ENCODE results near the gene ISOC2. TPM values are rescaled to one million over a fixed set of nuclear protein-coding genes. Genes with fewer than 3 reads are reported as not detected.
"Not testable (repeated sequence)": the region's sequence is repeated elsewhere in the genome, so short reads cannot be mapped to it uniquely, and the experiment has no call there.

ISOC2 gene
- total RNA-seq, 1 donor from 2014 or later: 105 TPM

DNA sequence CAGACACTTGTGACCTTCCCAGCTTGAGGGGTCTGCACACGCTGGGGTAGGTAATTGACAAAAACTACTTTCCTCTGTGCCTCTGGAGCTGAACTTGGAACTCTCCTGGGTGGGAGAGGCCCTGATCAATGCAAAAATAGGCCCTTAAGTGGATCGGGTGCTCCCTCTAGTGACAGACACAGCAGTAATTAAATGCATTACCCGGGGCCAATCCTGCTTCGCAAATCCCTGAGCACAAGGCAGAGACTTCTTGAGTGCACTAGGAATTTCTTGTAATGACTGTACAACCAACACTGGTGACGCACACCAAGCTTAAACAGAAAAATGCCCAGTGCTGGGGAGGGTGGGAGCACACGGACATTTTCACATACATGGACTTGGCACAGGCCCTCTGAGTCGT is 43.3 kb downstream of the ISOC2 start:
- ATAC-seq: peak; percentile 99
- peak; percentile 65 for DNase-seq (ENCODE audit: low spot score)

DNA sequence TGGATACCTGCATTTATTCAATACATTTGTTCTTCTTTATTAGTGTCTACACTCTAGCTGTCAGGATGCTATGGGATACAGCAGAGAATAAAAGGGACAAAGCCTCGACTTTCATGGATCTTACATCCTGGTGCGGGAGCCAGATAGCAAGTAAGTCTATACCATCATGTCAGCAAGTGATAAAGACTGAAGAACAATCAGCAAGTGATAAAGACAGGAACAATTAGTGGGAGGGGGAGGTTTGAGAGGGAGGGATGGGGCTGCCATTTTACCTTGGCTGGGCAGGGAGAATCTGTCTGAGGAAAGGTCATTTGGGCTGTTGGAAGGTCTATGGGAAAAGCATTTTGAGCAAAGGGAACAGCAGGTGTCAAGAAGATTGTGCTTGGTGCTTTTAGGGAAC is 51.3 kb downstream of the ISOC2 start:
- DNase-seq (ENCODE audit: low spot score) (no peak), ATAC-seq (no peak)

- ATAC-seq; DNase-seq (ENCODE audit: low spot score): not testable (repeated sequence)
Observed at GRCh38 chr19:55409179-55409578, 52.3 kb downstream of the ISOC2 start.

DNA sequence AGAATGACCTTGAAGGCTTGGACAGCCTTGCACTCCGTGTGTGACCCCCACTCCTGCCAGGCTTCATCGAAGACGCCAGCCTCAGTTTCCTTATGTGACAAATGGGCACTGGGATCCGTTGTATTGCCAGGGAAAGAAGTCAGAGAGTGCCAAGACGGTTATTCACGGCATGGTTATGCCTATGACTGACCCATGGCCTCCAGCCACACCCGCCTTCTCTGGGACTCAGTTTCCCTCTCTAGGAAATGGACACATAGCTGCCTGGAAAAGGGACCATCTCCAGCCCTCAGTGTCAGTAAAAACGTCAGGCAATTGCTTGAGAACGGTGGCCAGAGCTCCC is 52.9 kb downstream of the ISOC2 start:
- ATAC-seq (no peak), DNase-seq (ENCODE audit: low spot score) (no peak)

- peak; percentile 98 for DNase-seq (ENCODE audit: low spot score)
- ATAC-seq: peak; percentile 96
Observed at GRCh38 chr19:55407800-55408532, 53.5 kb downstream of the ISOC2 start.

GRCh38 chr19:55407550-55407799 is 54.0 kb downstream of the ISOC2 start, which contains the start of gene UBE2S:
Gene UBE2S, minus strand, starts transcription at chr19:55407788. Its CDS starts 199 bp downstream, at chr19:55407589.
- not testable (repeated sequence) for DNase-seq (ENCODE audit: low spot score); ATAC-seq

DNA sequence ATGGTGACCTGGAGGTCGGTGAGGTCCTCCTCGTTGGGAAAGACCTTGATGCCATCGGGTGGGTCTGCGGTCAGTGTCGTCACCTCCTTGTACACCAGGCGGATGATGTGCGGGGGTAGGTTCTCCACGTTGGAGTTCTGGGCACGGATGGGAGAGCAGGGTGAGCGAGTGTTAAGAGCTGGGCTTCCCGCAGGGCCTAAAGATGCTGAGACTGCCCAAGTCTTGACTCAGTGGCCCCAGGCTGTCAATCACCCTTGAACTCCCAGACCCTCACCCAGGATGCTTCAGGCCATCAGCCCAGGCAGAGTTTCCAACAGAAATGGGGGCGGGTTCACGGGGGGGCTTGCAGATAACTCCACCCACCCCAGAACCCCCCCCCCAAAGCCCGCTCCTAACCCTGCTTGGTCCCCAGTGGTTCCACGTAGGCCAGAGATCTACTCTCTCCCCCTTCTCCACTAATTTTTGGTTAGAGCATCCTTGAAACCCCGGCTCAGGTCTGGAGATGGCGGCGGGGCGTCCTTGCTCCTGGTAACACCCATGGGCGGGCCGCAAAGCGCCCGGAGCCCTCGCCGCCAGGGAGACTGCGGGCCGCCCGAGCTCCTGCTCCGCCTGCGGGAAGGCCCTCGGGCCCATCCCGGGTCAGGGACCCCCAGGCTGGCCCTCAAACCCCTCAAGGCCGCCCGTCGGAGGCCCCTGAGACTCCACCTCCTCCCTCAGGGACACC is 54.5 kb downstream of the ISOC2 start:
- DNase-seq (ENCODE audit: low spot score) (no peak), ATAC-seq (peak; percentile 10)

DNA sequence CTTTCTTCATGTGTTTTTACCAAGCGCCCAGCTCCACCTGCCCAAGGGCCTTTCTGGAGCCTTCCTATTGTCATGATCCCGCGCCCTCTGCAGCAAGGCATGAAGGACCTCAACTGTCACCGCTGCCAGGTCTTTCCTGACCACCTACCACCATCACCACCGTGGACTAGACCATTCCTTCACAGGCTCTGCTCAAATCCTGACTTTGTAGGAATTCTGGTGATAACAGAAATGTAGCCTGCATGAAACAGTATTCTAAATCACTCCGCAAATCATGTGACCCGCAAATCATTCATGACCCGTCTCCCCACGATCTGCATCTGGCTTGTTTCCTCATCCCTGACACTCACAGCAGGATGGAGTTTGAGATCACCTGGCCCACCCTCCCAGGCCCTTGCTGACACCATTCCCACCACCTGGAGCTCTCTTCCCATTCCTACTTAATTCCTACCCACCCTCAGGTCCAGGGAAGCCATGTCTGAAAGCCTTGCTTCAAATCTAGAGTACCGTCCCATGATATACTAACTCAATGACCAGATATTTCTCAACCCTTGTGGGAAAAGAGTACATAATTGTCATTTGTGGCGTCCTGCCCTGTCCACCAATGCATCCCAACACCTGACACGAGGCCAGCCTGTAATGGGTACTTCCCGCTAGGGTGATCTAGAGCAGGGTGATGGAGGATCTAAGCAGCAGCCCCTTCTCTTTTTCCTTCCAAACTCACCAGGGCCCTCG is 55.2 kb downstream of the ISOC2 start:
- DNase-seq (ENCODE audit: low spot score): no peak
- no peak for ATAC-seq

- DNase-seq (ENCODE audit: low spot score): no peak
- no peak for ATAC-seq
Observed at GRCh38 chr19:55405638-55406037, 55.8 kb downstream of the ISOC2 start.

Other genes with a start within 250 kb of the ISOC2 start
- 15.5 TPM for gene TMEM86B, start 232.9 kb downstream of the ISOC2 start, total RNA-seq
- 30.3 TPM for gene PPP6R1, start 202.6 kb downstream of the ISOC2 start, total RNA-seq
- 15.7 TPM for gene HSPBP1, start 181.5 kb downstream of the ISOC2 start, total RNA-seq
- gene BRSK1, start 177.6 kb downstream of the ISOC2 start, total RNA-seq: 0.55 TPM
- gene TMEM150B, start 136.3 kb downstream of the ISOC2 start, total RNA-seq: 1.2 TPM
- gene KMT5C, start 121.8 kb downstream of the ISOC2 start, total RNA-seq: 4.5 TPM
- gene COX6B2, start 106.9 kb downstream of the ISOC2 start, total RNA-seq: not detected
- gene GARIN5B, start 98.4 kb downstream of the ISOC2 start, total RNA-seq: not detected
- gene IL11, start 91.2 kb downstream of the ISOC2 start, total RNA-seq: not detected
- gene TMEM190, start 84.8 kb downstream of the ISOC2 start, total RNA-seq: not detected
- 26.6 TPM for gene TMEM238, start 77.3 kb downstream of the ISOC2 start, total RNA-seq
- 515 TPM for gene RPL28, start 75.7 kb downstream of the ISOC2 start, total RNA-seq
- 5.6 TPM for gene UBE2S, start 53.9 kb downstream of the ISOC2 start, total RNA-seq
- not detected for gene SHISA7, start 18.3 kb downstream of the ISOC2 start, total RNA-seq
- gene C19orf85, start 3.1 kb upstream of the ISOC2 start, total RNA-seq: not detected
- 5.3 TPM for gene ZNF628, start 15.0 kb upstream of the ISOC2 start, total RNA-seq
- 4.6 TPM for gene NAT14, start 23.5 kb upstream of the ISOC2 start, total RNA-seq
- gene SSC5D, start 26.8 kb upstream of the ISOC2 start, total RNA-seq: 0.81 TPM
- gene SBK2, start 75.5 kb upstream of the ISOC2 start, total RNA-seq: not detected
- not detected for gene SBK3, start 83.9 kb upstream of the ISOC2 start, total RNA-seq
- 4.5 TPM for gene ZNF579, start 119.2 kb upstream of the ISOC2 start, total RNA-seq
- 6.7 TPM for gene FIZ1, start 137.9 kb upstream of the ISOC2 start, total RNA-seq
- 13.2 TPM for gene ZNF524, start 138.6 kb upstream of the ISOC2 start, total RNA-seq
- gene ZNF865, start 144.0 kb upstream of the ISOC2 start, total RNA-seq: 8.1 TPM
- 5.3 TPM for gene ZNF784, start 162.9 kb upstream of the ISOC2 start, total RNA-seq
- gene ZNF580, start 179.4 kb upstream of the ISOC2 start, total RNA-seq: 7.5 TPM
- gene ZNF581, start 182.0 kb upstream of the ISOC2 start, total RNA-seq: 6.1 TPM
- gene CCDC106, start 186.6 kb upstream of the ISOC2 start, total RNA-seq: 13.5 TPM
- gene U2AF2, start 193.4 kb upstream of the ISOC2 start, total RNA-seq: 61.7 TPM
- 148 TPM for gene EPN1, start 213.6 kb upstream of the ISOC2 start, total RNA-seq